ENCODE data around the gene IHH. TPM values are rescaled to one million over a fixed set of nuclear protein-coding genes. Genes with fewer than 3 reads are reported as not detected.

The IHH gene
- total RNA-seq, 1 donor: 0.09 TPM

- H3K4me3 ChIP-seq (ENCODE audit: low read depth, low read length): no peak overlapping the region
- TF ChIP-seq CTCF (IDR thresholded peaks at IDR 0.05; ENCODE audit: insufficient read depth, low read length): no peak
- no peak for DNase-seq (ENCODE audit: low read depth)
Observed at GRCh38 chr2:219056896-219057708, 3.6 kb downstream of the IHH start.

GRCh38 chr2:219056176-219056895 lies 4.4 kb downstream of the IHH start:
- no peak overlapping the region for H3K4me3 ChIP-seq (ENCODE audit: low read depth, low read length)
- no peak for DNase-seq (ENCODE audit: low read depth)
- TF ChIP-seq CTCF (IDR thresholded peaks at IDR 0.05; ENCODE audit: insufficient read depth, low read length): no peak

GRCh38 chr2:219054956-219055903 lies 5.5 kb downstream of the IHH start:
- DNase-seq (ENCODE audit: low read depth): no peak

GRCh38 chr2:219049282-219049681 lies 11.4 kb downstream of the IHH start:
- no peak for TF ChIP-seq CTCF (IDR thresholded peaks at IDR 0.05; ENCODE audit: insufficient read depth, low read length)
- DNase-seq (ENCODE audit: low read depth): no peak
- H3K4me3 ChIP-seq (ENCODE audit: low read depth, low read length): no peak overlapping the region

More at GRCh38 chr2:219054956-219055903, 5.5 kb downstream of the IHH start:
- no peak overlapping the region for H3K4me3 ChIP-seq (ENCODE audit: low read depth, low read length)
- TF ChIP-seq CTCF (IDR thresholded peaks at IDR 0.05; ENCODE audit: insufficient read depth, low read length): no peak

- TF ChIP-seq CTCF (IDR thresholded peaks at IDR 0.05; ENCODE audit: insufficient read depth, low read length): no peak
- DNase-seq (ENCODE audit: low read depth): peak; percentile 45
- H3K4me3 ChIP-seq (ENCODE audit: low read depth, low read length): no peak overlapping the region
Observed at GRCh38 chr2:219045937-219046550, 14.7 kb downstream of the IHH start.

- no peak for TF ChIP-seq CTCF (IDR thresholded peaks at IDR 0.05; ENCODE audit: insufficient read depth, low read length)
- no peak for DNase-seq (ENCODE audit: low read depth)
- no peak overlapping the region for H3K4me3 ChIP-seq (ENCODE audit: low read depth, low read length)
Observed at GRCh38 chr2:219042750-219043149, 18.0 kb downstream of the IHH start.
